Measurements from ENCODE around the gene ADAM12. TPM values are rescaled to one million over a fixed set of nuclear protein-coding genes. Genes with fewer than 3 reads are reported as not detected.

The ADAM12 gene
- total and polyA plus RNA-seq, 2 donors = 0.96 to 4.6 TPM

- Histone ChIP-seq H3K27me3 (ENCODE audit: control insufficient read depth in 2 of 2, insufficient read depth in 1 of 2, low read length in 1 of 2) (no peaks in the 10 kb centered on the region), H3K4me3 (ENCODE audit: low read length in 2 of 2) (no peak overlapping the region), H3K27ac (ENCODE audit: low read depth in 1 of 2, low read length in 1 of 2) (no peak overlapping the region), H3K9me3 (ENCODE audit: control insufficient read depth in 2 of 2, insufficient read depth in 1 of 2, low read length in 1 of 2) (no peaks in the 10 kb centered on the region), H3K4me1 (ENCODE audit: control insufficient read depth in 2 of 2, insufficient read depth in 2 of 2, low read length in 2 of 2) (peaks cover 0 to 4% of the 10 kb centered on the region in 2 donors), H3K36me3 (ENCODE audit: control insufficient read depth in 2 of 2, insufficient read depth in 2 of 2, low read length in 1 of 2) (no peaks in the 10 kb centered on the region)
- no peak for DNase-seq (ENCODE audit: low read depth in 6 of 9, low spot score in 9 of 9)
- WGBS = 85% methylated on average over 5 of the region's 5 CpGs
Measured at GRCh38 chr10:126046831-126047230, 341.4 kb downstream of the ADAM12 start.

GRCh38 chr10:126045861-126046260 lies 342.4 kb downstream of the ADAM12 start:
- Histone ChIP-seq H3K4me1 (ENCODE audit: control insufficient read depth in 2 of 2, insufficient read depth in 2 of 2, low read length in 2 of 2) (peaks cover 0 to 11% of the 10 kb centered on the region in 2 donors), H3K4me3 (ENCODE audit: low read length in 2 of 2) (no peak overlapping the region), H3K36me3 (ENCODE audit: control insufficient read depth in 2 of 2, insufficient read depth in 2 of 2, low read length in 1 of 2) (no peaks in the 10 kb centered on the region), H3K9me3 (ENCODE audit: control insufficient read depth in 2 of 2, insufficient read depth in 1 of 2, low read length in 1 of 2) (no peaks in the 10 kb centered on the region), H3K27me3 (ENCODE audit: control insufficient read depth in 2 of 2, insufficient read depth in 1 of 2, low read length in 1 of 2) (no peaks in the 10 kb centered on the region), H3K27ac (ENCODE audit: low read depth in 1 of 2, low read length in 1 of 2) (no peak overlapping the region)
- 97% methylated on average over 3 of the region's 3 CpGs for WGBS
- DNase-seq (ENCODE audit: low read depth in 6 of 9, low spot score in 9 of 9) = no peak

- H3K27ac ChIP-seq (ENCODE audit: low read depth in 1 of 2, low read length in 1 of 2) = no peak overlapping the region
Measured at GRCh38 chr10:126043389-126043788, 344.9 kb downstream of the ADAM12 start.

GRCh38 chr10:126042906-126043305 lies 345.4 kb downstream of the ADAM12 start:
- no peaks in the 10 kb centered on the region for H3K9me3 ChIP-seq (ENCODE audit: control insufficient read depth in 2 of 2, insufficient read depth in 1 of 2, low read length in 1 of 2)
- no peaks in the 10 kb centered on the region for H3K36me3 ChIP-seq (ENCODE audit: control insufficient read depth in 2 of 2, insufficient read depth in 2 of 2, low read length in 1 of 2)
- no peak for DNase-seq (ENCODE audit: low read depth in 6 of 9, low spot score in 9 of 9)
- H3K4me1 ChIP-seq (ENCODE audit: control insufficient read depth in 2 of 2, insufficient read depth in 2 of 2, low read length in 2 of 2) = peaks cover 0 to 11% of the 10 kb centered on the region in 2 donors
- no peak overlapping the region for H3K27ac ChIP-seq (ENCODE audit: low read depth in 1 of 2, low read length in 1 of 2)
- no peak overlapping the region for H3K4me3 ChIP-seq (ENCODE audit: low read length in 2 of 2)
- no peaks in the 10 kb centered on the region for H3K27me3 ChIP-seq (ENCODE audit: control insufficient read depth in 2 of 2, insufficient read depth in 1 of 2, low read length in 1 of 2)
- 93% methylated on average over 10 of the region's 10 CpGs for WGBS

More at GRCh38 chr10:126043389-126043788, 344.9 kb downstream of the ADAM12 start:
- H3K27me3 ChIP-seq (ENCODE audit: control insufficient read depth in 2 of 2, insufficient read depth in 1 of 2, low read length in 1 of 2) = no peaks in the 10 kb centered on the region
- H3K4me1 ChIP-seq (ENCODE audit: control insufficient read depth in 2 of 2, insufficient read depth in 2 of 2, low read length in 2 of 2) = peaks cover 0 to 11% of the 10 kb centered on the region in 2 donors
- no peak for DNase-seq (ENCODE audit: low read depth in 6 of 9, low spot score in 9 of 9)
- WGBS = 88% methylated on average over 10 of the region's 10 CpGs
- H3K4me3 ChIP-seq (ENCODE audit: low read length in 2 of 2) = no peak overlapping the region
- no peaks in the 10 kb centered on the region for H3K9me3 ChIP-seq (ENCODE audit: control insufficient read depth in 2 of 2, insufficient read depth in 1 of 2, low read length in 1 of 2)
- H3K36me3 ChIP-seq (ENCODE audit: control insufficient read depth in 2 of 2, insufficient read depth in 2 of 2, low read length in 1 of 2) = no peaks in the 10 kb centered on the region

GRCh38 chr10:126042354-126042753 lies 345.9 kb downstream of the ADAM12 start:
- DNase-seq (ENCODE audit: low read depth in 6 of 9, low spot score in 9 of 9) = no peak
- WGBS = 77% methylated on average over 4 of the region's 4 CpGs
- no peaks in the 10 kb centered on the region for H3K9me3 ChIP-seq (ENCODE audit: control insufficient read depth in 2 of 2, insufficient read depth in 1 of 2, low read length in 1 of 2)
- peak overlapping the region; percentile 25 to 64 for H3K27ac ChIP-seq (ENCODE audit: low read depth in 1 of 2, low read length in 1 of 2)
- no peaks in the 10 kb centered on the region for H3K36me3 ChIP-seq (ENCODE audit: control insufficient read depth in 2 of 2, insufficient read depth in 2 of 2, low read length in 1 of 2)
- H3K27me3 ChIP-seq (ENCODE audit: control insufficient read depth in 2 of 2, insufficient read depth in 1 of 2, low read length in 1 of 2) = no peaks in the 10 kb centered on the region
- peaks cover 0 to 11% of the 10 kb centered on the region in 2 donors for H3K4me1 ChIP-seq (ENCODE audit: control insufficient read depth in 2 of 2, insufficient read depth in 2 of 2, low read length in 2 of 2)
- no peak overlapping the region for H3K4me3 ChIP-seq (ENCODE audit: low read length in 2 of 2)

- Histone ChIP-seq H3K9me3 (ENCODE audit: control insufficient read depth in 2 of 2, insufficient read depth in 1 of 2, low read length in 1 of 2) (no peaks in the 10 kb centered on the region), H3K27ac (ENCODE audit: low read depth in 1 of 2, low read length in 1 of 2) (peak overlapping the region; percentile 33 to 64), H3K27me3 (ENCODE audit: control insufficient read depth in 2 of 2, insufficient read depth in 1 of 2, low read length in 1 of 2) (no peaks in the 10 kb centered on the region), H3K4me1 (ENCODE audit: control insufficient read depth in 2 of 2, insufficient read depth in 2 of 2, low read length in 2 of 2) (peaks cover 0 to 11% of the 10 kb centered on the region in 2 donors), H3K36me3 (ENCODE audit: control insufficient read depth in 2 of 2, insufficient read depth in 2 of 2, low read length in 1 of 2) (no peaks in the 10 kb centered on the region), H3K4me3 (ENCODE audit: low read length in 2 of 2) (no peak overlapping the region)
- peak; percentile 10 to 87 (median 54) for DNase-seq (ENCODE audit: low read depth in 6 of 9, low spot score in 9 of 9)
- 13% methylated on average over 12 of the region's 12 CpGs for WGBS
Measured at GRCh38 chr10:126041804-126042231, 346.5 kb downstream of the ADAM12 start.

- Histone ChIP-seq H3K9me3 (ENCODE audit: control insufficient read depth in 2 of 2, insufficient read depth in 1 of 2, low read length in 1 of 2) (no peaks in the 10 kb centered on the region), H3K27ac (ENCODE audit: low read depth in 1 of 2, low read length in 1 of 2) (no peak overlapping the region), H3K36me3 (ENCODE audit: control insufficient read depth in 2 of 2, insufficient read depth in 2 of 2, low read length in 1 of 2) (no peaks in the 10 kb centered on the region), H3K27me3 (ENCODE audit: control insufficient read depth in 2 of 2, insufficient read depth in 1 of 2, low read length in 1 of 2) (no peaks in the 10 kb centered on the region), H3K4me3 (ENCODE audit: low read length in 2 of 2) (no peak overlapping the region), H3K4me1 (ENCODE audit: control insufficient read depth in 2 of 2, insufficient read depth in 2 of 2, low read length in 2 of 2) (peaks cover 0 to 11% of the 10 kb centered on the region in 2 donors)
- no peak for DNase-seq (ENCODE audit: low read depth in 6 of 9, low spot score in 9 of 9)
- 94% methylated on average over 4 of the region's 4 CpGs for WGBS
Measured at GRCh38 chr10:126041117-126041516, 347.2 kb downstream of the ADAM12 start.

- Histone ChIP-seq H3K27ac (ENCODE audit: low read depth in 1 of 2, low read length in 1 of 2) (no peak overlapping the region), H3K27me3 (ENCODE audit: control insufficient read depth in 2 of 2, insufficient read depth in 1 of 2, low read length in 1 of 2) (no peaks in the 10 kb centered on the region), H3K9me3 (ENCODE audit: control insufficient read depth in 2 of 2, insufficient read depth in 1 of 2, low read length in 1 of 2) (no peaks in the 10 kb centered on the region), H3K36me3 (ENCODE audit: control insufficient read depth in 2 of 2, insufficient read depth in 2 of 2, low read length in 1 of 2) (no peaks in the 10 kb centered on the region), H3K4me1 (ENCODE audit: control insufficient read depth in 2 of 2, insufficient read depth in 2 of 2, low read length in 2 of 2) (peaks cover 0 to 11% of the 10 kb centered on the region in 2 donors), H3K4me3 (ENCODE audit: low read length in 2 of 2) (no peak overlapping the region)
- no peak for DNase-seq (ENCODE audit: low read depth in 6 of 9, low spot score in 9 of 9)
- WGBS = 88% methylated on average over 10 of the region's 10 CpGs
Measured at GRCh38 chr10:126037946-126038345, 350.3 kb downstream of the ADAM12 start.

- H3K4me1 ChIP-seq (ENCODE audit: control insufficient read depth in 2 of 2, insufficient read depth in 2 of 2, low read length in 2 of 2) = peaks cover 0 to 3% of the 10 kb centered on the region in 2 donors
- H3K36me3 ChIP-seq (ENCODE audit: control insufficient read depth in 2 of 2, insufficient read depth in 2 of 2, low read length in 1 of 2) = no peaks in the 10 kb centered on the region
- 19% methylated on average over 5 of the region's 5 CpGs for WGBS
- H3K27me3 ChIP-seq (ENCODE audit: control insufficient read depth in 2 of 2, insufficient read depth in 1 of 2, low read length in 1 of 2) = no peaks in the 10 kb centered on the region
- no peak overlapping the region for H3K27ac ChIP-seq (ENCODE audit: low read depth in 1 of 2, low read length in 1 of 2)
- no peak for DNase-seq (ENCODE audit: low read depth in 6 of 9, low spot score in 9 of 9)
- no peak overlapping the region for H3K4me3 ChIP-seq (ENCODE audit: low read length in 2 of 2)
- H3K9me3 ChIP-seq (ENCODE audit: control insufficient read depth in 2 of 2, insufficient read depth in 1 of 2, low read length in 1 of 2) = no peaks in the 10 kb centered on the region
Measured at GRCh38 chr10:126036515-126036914, 351.8 kb downstream of the ADAM12 start.

- H3K4me3 ChIP-seq (ENCODE audit: low read length in 2 of 2) = no peak overlapping the region
- no peaks in the 10 kb centered on the region for H3K4me1 ChIP-seq (ENCODE audit: control insufficient read depth in 2 of 2, insufficient read depth in 2 of 2, low read length in 2 of 2)
- 98% methylated on average over 2 of the region's 2 CpGs for WGBS
- no peaks in the 10 kb centered on the region for H3K36me3 ChIP-seq (ENCODE audit: control insufficient read depth in 2 of 2, insufficient read depth in 2 of 2, low read length in 1 of 2)
- no peak for DNase-seq (ENCODE audit: low read depth in 6 of 9, low spot score in 9 of 9)
- H3K27me3 ChIP-seq (ENCODE audit: control insufficient read depth in 2 of 2, insufficient read depth in 1 of 2, low read length in 1 of 2) = no peaks in the 10 kb centered on the region
- H3K27ac ChIP-seq (ENCODE audit: low read depth in 1 of 2, low read length in 1 of 2) = no peak overlapping the region
- no peaks in the 10 kb centered on the region for H3K9me3 ChIP-seq (ENCODE audit: control insufficient read depth in 2 of 2, insufficient read depth in 1 of 2, low read length in 1 of 2)
Measured at GRCh38 chr10:126034586-126034985, 353.7 kb downstream of the ADAM12 start.

All from thymus (tissue), 11 donors.